Measurements from ENCODE around the gene KCNJ11.

- TF ChIP-seq POLR2AphosphoS5 (IDR thresholded peaks at IDR 0.05; ENCODE audit: low read depth, low read length) (no peak), POLR2A (IDR thresholded peaks at IDR 0.05; ENCODE audit: low read depth, low read length) (no peak)
Observed at GRCh38 chr11:17368551-17368950, 19.9 kb downstream of the KCNJ11 start.

Data from GM12892 (cell line).